Stimulated activated CD8-positive, alpha-beta memory T cell treated with anti-CD3 and anti-CD28 coated beads, Interleukin-4, amount 100 ng/mL, for 24 hours (primary cell): ENCODE measurements around the gene OR52E6.

ENCODE experiments used
- DNase-seq: peaks from one replicate; pipeline ENCODE4 v3.0.0-alpha.2; 2020; ENCODE audit warnings: low read depth

Gene OR52E6

GRCh38 chr11:5841797-5842196, at the start of gene OR52E6:
OR52E6 (minus strand) TSS chr11:5841897; CDS start chr11:5841897, 0 bp downstream.
- no peak for DNase-seq

- DNase-seq = no peak
Measured at GRCh38 chr11:5891216-5891800, 49.6 kb upstream of the OR52E6 start.

- no peak for DNase-seq
Measured at GRCh38 chr11:5887661-5888060, 46.0 kb upstream of the OR52E6 start.

GRCh38 chr11:5887172-5887571, 45.5 kb upstream of the OR52E6 start:
- DNase-seq = no peak

GRCh38 chr11:5881756-5882155, 40.1 kb upstream of the OR52E6 start:
- no peak for DNase-seq

- DNase-seq = no peak
Measured at GRCh38 chr11:5880329-5880728, 38.6 kb upstream of the OR52E6 start, which contains the start of gene OR52E4. OR52E4 (plus strand) TSS chr11:5880629; CDS start chr11:5884293, 3,664 bp downstream.

GRCh38 chr11:5878564-5878963, 36.9 kb upstream of the OR52E6 start:
- no peak for DNase-seq

GRCh38 chr11:5865826-5866225, 24.1 kb upstream of the OR52E6 start:
- no peak for DNase-seq

GRCh38 chr11:5857590-5857989, 15.9 kb upstream of the OR52E6 start, which contains the start of gene OR52E8:
OR52E8 (minus strand) TSS chr11:5857690; CDS start chr11:5857690, 0 bp downstream.
- DNase-seq = no peak

- no peak for DNase-seq
Measured at GRCh38 chr11:5851002-5851401, 9.3 kb upstream of the OR52E6 start.

GRCh38 chr11:5847711-5848110, 6.0 kb upstream of the OR52E6 start:
- DNase-seq = no peak

- DNase-seq = no peak
Measured at GRCh38 chr11:5846701-5847100, 5.0 kb upstream of the OR52E6 start.

- no peak for DNase-seq
Measured at GRCh38 chr11:5837695-5838094, 4.0 kb downstream of the OR52E6 start.

GRCh38 chr11:5833446-5833845, 8.3 kb downstream of the OR52E6 start:
- DNase-seq = no peak

- DNase-seq = no peak
Measured at GRCh38 chr11:5831196-5831829, 10.4 kb downstream of the OR52E6 start.

- DNase-seq = no peak
Measured at GRCh38 chr11:5818245-5818886, 23.3 kb downstream of the OR52E6 start.

- DNase-seq = no peak
Measured at GRCh38 chr11:5815534-5815933, 26.2 kb downstream of the OR52E6 start.

- DNase-seq = no peak
Measured at GRCh38 chr11:5809905-5810795, 31.5 kb downstream of the OR52E6 start.

GRCh38 chr11:5809122-5809519, 32.6 kb downstream of the OR52E6 start:
- DNase-seq = no peak

GRCh38 chr11:5808500-5809121, 33.1 kb downstream of the OR52E6 start, which contains the start of gene OR52N2:
OR52N2 (plus strand) TSS chr11:5808924; CDS start chr11:5820336, 11,412 bp downstream.
- DNase-seq = peak; percentile 48

- DNase-seq = no peak
Measured at GRCh38 chr11:5807580-5807979, 34.1 kb downstream of the OR52E6 start.

- DNase-seq = no peak
Measured at GRCh38 chr11:5803982-5804381, 37.7 kb downstream of the OR52E6 start.
